Motor neuron (in vitro differentiated cells): Measurements from ENCODE around the gene NPRL2. TPM values are rescaled to one million over a fixed set of nuclear protein-coding genes. Genes with fewer than 3 reads are reported as not detected.

Experiments
- ATAC-seq, 8 experiments: fragments of 200-7000 bp; cut with Tn5 transposase; replicated peaks in 6 of 8; 2 replicates each; pipeline ENCODE4 v1.8.0; 2021; ENCODE audit warnings: mild to moderate bottlenecking in 8 of 8, moderate library complexity in 8 of 8
- H3K27ac ChIP-seq, 2 donors: fragments of 250-450 bp; sonication (Bioruptor Pico); 2 replicates each; pipeline ENCODE4 v1.9.0; 2021; ENCODE audit warnings: antibody characterized with exemption in 2 of 2, mild to moderate bottlenecking in 2 of 2, moderate library complexity in 1 of 2
- H3K4me1 ChIP-seq, 2 donors: fragments of 250-450 bp; sonication (Bioruptor Pico); replicated peaks in 1 of 2; 2 replicates each; pipeline ENCODE4 v1.6.1; 2021; ENCODE audit warnings: antibody characterized with exemption in 2 of 2, mild to moderate bottlenecking in 2 of 2, moderate library complexity in 1 of 2
- H3K4me3 ChIP-seq, 5 donors: fragments of 250-450 bp; sonication (Bioruptor Pico); 2 replicates each; pipeline ENCODE4 v1.9.0; 2021; ENCODE audit warnings: antibody characterized with exemption in 5 of 5, mild to moderate bottlenecking in 5 of 5, moderate library complexity in 4 of 5
- WGBS, 10 experiments: fragments of 450-650 bp; shearing (Covaris generic); methylation state at CpG; one replicate each; pipeline ENCODE4 v1.0.0; 2022; 5-methylcytosine and 5-hydroxymethylcytosine counted together
- in situ Hi-C, 9 experiments: fragments of 400-800 bp; cut with MboI; loops; one replicate each; pipeline ENCODE4 v1.15.0; 2021; ENCODE audit warnings: low sequenced_read_pairs in 9 of 9, low pct_unique_long_range_greater_than_20kb in 2 of 9; ENCODE audit not compliant: unreplicated experiment in 9 of 9
- total RNA-seq, 8 experiments: library from RNA; unstranded; fragments of 300-600 nt; gene quantifications; 2 replicates each; pipeline versions ENCODE4 v1.2.3 to v1.2.4, GENCODE V29; 2022

NPRL2 gene
- total RNA-seq, 8 experiments from 2014 or later = 17.9 to 90.8 (median 28.9) TPM

DNA sequence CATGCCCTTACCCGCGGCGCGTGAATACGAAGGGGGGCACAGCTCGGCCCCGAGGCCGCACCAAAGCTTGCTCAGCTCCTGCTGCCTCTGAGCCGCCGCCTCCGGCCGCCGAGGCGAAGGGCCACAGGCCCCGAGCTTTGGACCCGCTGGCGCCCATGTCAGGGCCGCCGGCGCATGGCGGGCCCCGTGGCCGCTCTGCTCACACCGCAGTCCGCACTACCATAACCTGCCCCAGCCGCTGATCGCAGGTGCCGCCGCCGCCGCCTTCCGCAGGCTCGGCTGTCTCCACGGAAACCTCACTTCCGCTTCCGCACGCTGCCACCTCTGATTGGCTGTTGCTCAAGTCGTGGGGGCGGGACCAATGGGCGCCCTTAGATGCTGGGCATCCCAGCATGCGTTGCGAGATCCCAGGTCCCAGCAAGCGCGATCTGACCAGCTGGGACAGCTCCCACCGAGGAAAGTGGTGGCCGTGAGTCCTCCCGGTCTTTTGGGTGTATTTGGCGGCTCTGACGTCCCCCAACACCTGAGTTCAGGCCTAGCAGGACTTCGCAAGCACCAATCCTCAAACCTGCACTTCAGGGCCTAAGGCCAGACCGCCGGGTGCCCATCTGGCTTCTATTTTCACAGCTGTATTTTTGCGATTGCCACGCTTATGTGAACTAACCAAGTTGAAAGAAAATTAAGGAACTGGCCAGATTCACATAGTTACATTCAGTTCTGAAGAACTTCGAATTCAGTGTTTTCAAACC lies 22.5 kb downstream of the NPRL2 start, which contains the start of gene TUSC2:
TSS of gene TUSC2 (minus strand) at position 281 of the 749 bp plus-strand sequence. CDS start at position 157, 124 bp downstream.
- H3K27ac ChIP-seq = peak within 1 kb of the TSS; percentile 72 to 87
- H3K4me3 ChIP-seq = peak within 1 kb of the TSS; percentile 87 to 97 (median 92)
- peaks cover 7 to 12% of the 10 kb centered on the region in 2 donors for H3K4me1 ChIP-seq
- ATAC-seq = peak; percentile 86 to 94 (median 88)
- in situ Hi-C loops = no loop called here
- 0 to 44% (median 12%) methylated on average over 1 to 17 of the region's 55 CpGs; no CpG with 5 or more reads in 2 of the 10 experiments for WGBS, 10 experiments

DNA sequence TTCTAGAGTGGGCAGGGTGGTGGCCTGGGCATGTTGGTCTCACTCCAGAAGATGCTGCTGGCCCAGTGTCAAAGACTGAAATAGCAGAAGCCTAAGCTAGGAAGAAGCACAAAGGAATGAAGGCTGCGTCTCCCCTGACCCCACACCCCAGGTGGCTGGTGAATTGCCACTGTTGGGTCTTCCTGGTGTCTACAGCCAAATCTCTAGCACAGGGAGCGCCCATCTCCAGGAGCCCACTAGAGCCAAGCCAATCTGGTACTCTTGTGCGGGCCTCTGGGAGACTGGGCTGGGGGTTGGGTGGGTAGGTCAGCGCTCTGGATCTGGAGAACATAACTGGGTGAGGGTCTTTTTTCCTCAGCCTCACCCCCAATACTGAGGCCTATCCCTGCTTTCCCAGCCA lies 23.4 kb downstream of the NPRL2 start:
- ATAC-seq = no peak
- WGBS, 10 experiments = 0 to 83% (median 80%) methylated on average over 1 of the region's 4 CpGs; no CpG with 5 or more reads in 7 of the 10 experiments
- Histone ChIP-seq H3K4me3 (peak overlapping the region; percentile 87 to 97 (median 92)), H3K27ac (peak overlapping the region in 1 of 2 donors; percentile 72), H3K4me1 (peaks cover 12 to 20% of the 10 kb centered on the region in 2 donors)
- in situ Hi-C loops = no loop called here

DNA sequence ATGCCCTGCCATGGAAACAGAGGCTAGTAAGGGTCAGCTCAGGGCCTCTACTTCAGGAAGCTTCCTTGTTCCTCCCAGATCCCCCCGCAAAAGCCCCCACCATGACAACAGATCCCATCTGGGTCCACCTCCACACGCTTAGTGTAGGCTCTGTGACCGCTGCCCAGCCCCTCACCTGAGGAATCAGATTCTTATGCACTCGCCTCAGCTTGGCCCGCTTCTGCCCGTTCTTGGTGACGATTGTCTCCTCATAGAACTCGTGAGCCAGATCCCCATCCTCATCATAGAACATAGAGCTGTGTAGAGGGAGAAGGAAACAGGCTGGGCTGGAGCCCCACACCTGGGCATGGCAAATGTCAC lies 24.4 kb downstream of the NPRL2 start:
- 85 to 100% (median 90%) methylated on average over 3 to 5 of the region's 8 CpGs; no CpG with 5 or more reads in 7 of the 10 experiments for WGBS, 10 experiments
- ATAC-seq = no peak
- no peak overlapping the region for H3K27ac ChIP-seq
- in situ Hi-C loops = no loop called here
- no peak overlapping the region for H3K4me3 ChIP-seq
- peaks cover 16 to 24% of the 10 kb centered on the region in 2 donors for H3K4me1 ChIP-seq

DNA sequence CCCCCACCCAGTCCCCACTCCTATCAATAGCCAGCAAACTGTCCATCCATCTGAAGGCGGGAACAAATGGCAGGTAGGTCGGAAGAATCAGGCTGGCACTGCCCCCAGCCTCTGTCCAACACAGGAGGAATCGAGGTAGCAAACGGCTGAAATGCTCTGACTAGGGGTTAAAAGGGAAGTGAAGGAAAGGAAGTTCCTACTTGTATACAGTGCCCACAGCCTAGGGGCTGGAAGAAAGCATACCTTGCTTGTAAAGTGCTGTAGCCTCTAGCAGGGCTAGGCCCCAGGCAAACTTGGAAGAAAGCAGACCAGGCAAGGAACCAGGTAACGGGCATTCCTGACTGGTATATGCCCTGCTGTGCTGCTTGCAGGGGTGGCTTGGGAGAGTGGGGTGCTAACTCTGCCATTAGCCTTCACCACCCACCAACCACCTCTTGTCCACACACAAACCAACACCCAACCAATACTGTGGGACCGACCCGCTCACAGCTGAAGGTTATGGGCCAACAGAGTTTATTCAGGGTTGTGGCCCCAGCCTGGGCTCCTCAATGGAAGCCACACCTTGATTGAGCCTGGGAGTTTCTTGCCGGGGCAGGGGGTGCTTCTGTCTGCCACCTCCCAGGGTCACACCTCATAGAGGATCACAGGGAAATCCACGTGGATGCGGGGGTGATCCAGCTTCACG lies 24.9 kb downstream of the NPRL2 start:
- Histone ChIP-seq H3K4me3 (no peak overlapping the region), H3K4me1 (peaks cover 16 to 24% of the 10 kb centered on the region in 2 donors), H3K27ac (no peak overlapping the region)
- in situ Hi-C loops = no loop called here
- ATAC-seq = no peak
- WGBS, 10 experiments = 83 to 100% (median 88%) methylated on average over 1 to 5 of the region's 11 CpGs; no CpG with 5 or more reads in 6 of the 10 experiments

DNA sequence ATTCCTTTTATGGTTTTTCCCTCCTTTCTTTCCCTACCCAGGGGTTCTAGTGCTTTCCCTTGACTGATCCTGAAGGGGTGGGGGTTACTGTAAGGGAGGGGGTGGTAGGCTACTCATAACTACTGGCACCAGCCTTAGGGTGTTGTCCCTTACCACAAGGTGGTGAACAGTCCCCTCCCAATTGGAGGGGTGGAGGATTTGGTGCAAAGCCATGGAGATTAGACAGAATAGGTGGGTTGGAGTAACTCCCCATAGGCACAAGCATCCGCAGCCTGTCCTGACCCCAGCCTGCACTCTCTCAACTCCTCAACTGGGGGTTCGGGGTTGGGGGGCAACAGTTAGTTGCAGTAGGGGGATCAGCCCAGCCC lies 25.5 kb downstream of the NPRL2 start:
- Histone ChIP-seq H3K4me1 (peaks cover 20 to 28% of the 10 kb centered on the region in 2 donors), H3K27ac (no peak overlapping the region), H3K4me3 (no peak overlapping the region)
- in situ Hi-C loops = no loop called here
- no CpG with 5 or more reads among the region's 2 CpGs for WGBS, 10 experiments
- ATAC-seq = no peak

DNA sequence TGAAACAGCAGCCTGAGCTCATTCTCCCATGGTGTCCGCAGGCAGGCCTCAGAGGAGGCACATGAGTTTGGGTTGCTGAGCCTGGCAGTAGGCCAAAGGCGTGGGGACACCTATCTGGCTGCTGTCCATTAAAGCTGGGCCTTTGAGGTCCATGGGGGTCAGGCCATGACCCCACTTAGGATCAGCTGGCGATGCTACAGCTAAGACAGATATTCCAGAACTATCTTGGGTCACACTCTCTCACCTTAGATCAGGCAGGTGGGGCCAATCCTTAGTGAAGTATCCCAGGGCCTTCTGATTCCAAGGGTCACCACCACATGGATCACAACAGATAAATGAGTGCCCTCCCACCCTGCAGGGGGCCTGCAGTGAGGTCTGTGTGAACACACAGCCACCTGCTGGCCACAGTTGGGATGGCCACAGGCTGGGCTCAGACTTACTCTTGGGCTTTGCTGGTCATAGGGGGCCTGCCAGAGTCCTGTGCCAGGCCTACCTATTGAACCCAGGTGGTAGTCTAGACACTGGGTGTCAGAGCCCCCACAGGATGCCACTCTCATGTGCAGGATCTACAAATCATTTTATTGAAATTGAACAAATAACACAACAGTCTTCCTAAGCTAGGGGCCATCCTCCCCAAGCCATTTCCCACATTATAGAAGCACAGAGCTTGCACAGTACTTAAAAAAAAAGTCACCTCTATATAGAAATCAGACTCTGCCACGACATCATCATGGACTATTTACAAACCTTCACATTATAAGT lies 26.0 kb downstream of the NPRL2 start:
- in situ Hi-C loops = no loop called here
- peak in 4 of 8 experiments; percentile 2 to 29 (median 6) for ATAC-seq

DNA sequence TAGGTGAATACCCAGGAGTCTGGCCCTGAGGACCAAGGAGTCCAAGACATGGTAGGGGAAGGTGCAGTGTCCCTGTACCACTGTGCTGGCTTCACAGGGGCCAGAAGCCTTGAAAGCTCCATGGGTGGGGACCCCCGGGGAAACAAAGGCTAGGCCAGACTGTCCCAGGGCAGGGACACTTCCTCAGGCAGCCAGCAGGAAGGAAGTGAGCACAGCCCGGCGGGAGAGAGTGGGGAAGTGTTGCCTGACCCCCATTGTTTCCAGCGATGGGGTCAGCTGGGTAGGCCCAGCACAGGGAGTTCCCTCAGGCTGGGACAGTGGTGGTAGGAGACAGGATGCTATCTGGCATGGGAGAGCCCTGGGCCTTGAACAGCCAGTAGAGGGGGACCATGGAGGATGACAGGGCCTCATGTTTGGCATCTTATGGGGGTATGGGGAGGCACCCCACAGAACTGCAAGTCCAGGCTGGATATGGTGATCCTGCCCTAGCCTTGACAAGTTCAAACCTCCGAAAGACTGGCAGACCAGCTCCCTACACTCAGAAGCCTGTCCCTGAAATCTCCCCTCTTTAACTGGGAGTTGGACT lies 26.9 kb downstream of the NPRL2 start:
- no peak for ATAC-seq
- in situ Hi-C loops = no loop called here
- 50 to 89% (median 67%) methylated on average over 1 to 4 of the region's 5 CpGs; no CpG with 5 or more reads in 6 of the 10 experiments for WGBS, 10 experiments
- Histone ChIP-seq H3K4me3 (no peak overlapping the region), H3K4me1 (peaks cover 29 to 36% of the 10 kb centered on the region in 2 donors), H3K27ac (no peak overlapping the region)

More for the DNA sequence above, 26.0 kb downstream of the NPRL2 start:
- 0 to 100% (median 10%) methylated on average over 1 to 2 of the region's 4 CpGs; no CpG with 5 or more reads in 4 of the 10 experiments for WGBS, 10 experiments
- peaks cover 25 to 33% of the 10 kb centered on the region in 2 donors for H3K4me1 ChIP-seq
- H3K27ac ChIP-seq = no peak overlapping the region
- no peak overlapping the region for H3K4me3 ChIP-seq

DNA sequence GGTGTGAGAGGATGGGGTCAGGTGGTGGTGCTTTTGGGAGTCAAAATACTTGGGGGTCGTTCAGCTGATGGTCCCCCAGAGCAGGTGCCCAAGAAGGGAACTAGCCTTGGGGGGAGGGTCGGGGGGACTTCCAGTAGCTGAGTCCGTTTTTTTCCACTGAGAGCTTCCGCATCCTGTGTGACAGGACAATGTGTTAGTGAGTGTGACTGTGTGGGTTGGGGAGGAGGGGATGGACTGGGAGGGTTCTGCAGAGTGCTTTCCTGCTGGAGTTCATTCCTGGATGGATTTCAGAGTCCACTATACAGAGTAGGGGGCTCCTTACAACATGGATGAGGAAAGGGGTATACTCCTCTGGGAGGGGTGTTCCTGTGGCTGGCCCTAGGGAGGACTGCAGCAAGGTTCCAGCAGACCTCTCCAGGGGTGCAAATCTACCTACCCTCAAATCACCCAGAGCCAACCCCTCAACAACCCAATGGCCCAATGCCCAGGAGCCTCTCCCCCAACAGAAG lies 27.4 kb downstream of the NPRL2 start:
- Histone ChIP-seq H3K27ac (no peak overlapping the region), H3K4me3 (no peak overlapping the region), H3K4me1 (peaks cover 29 to 32% of the 10 kb centered on the region in 2 donors)
- in situ Hi-C loops = no loop called here
- 29 to 87% (median 80%) methylated on average over 1 to 3 of the region's 4 CpGs; no CpG with 5 or more reads in 7 of the 10 experiments for WGBS, 10 experiments
- ATAC-seq = no peak

DNA sequence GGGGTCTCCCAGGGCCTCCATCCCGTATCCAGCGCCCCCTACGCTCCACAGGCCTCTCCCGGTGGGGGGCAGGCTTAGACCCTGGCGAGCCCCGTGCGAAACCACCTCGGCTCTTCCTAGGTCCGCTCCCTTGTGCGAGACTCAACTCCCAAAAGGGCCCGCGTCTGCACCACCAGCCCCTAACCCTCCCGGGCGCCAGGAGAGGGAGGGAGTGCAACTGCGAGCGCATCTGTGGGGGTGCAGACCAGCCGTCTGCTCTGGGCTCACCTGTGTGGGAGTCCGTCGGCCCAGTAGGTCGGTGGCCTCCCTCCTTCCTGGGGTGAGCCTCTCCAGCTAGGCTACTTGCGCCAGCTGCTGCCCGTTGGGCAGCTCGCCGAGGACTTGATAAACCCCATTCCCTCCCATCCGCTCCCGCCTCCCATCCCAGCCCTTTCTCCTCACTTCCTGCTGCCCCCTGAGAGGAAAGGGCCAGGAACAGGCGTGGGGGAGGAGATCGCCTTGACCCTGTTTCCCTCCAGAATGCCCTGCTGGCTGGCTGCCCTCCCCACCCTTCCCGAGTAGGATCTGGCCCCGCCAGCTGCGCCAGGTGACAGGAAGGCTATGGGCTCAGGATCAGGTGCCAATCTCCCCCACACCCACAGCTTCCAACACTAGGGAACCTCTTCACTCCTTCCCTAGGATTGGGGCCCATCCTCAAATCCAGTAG lies 28.0 kb downstream of the NPRL2 start, which contains the start of gene HYAL2:
TSS of gene HYAL2 (minus strand) at position 360 of the 706 bp plus-strand sequence. CDS start 2,256 bp downstream, outside the sequence.
- in situ Hi-C loops = no loop called here
- WGBS, 10 experiments = 60 to 100% (median 72%) methylated on average over 1 to 7 of the region's 31 CpGs; no CpG with 5 or more reads in 6 of the 10 experiments
- Histone ChIP-seq H3K4me3 (peak within 1 kb of the TSS; percentile 72 to 97 (median 90)), H3K27ac (peak within 1 kb of the TSS; percentile 100), H3K4me1 (peaks cover 29 to 32% of the 10 kb centered on the region in 2 donors)
- ATAC-seq = no peak

DNA sequence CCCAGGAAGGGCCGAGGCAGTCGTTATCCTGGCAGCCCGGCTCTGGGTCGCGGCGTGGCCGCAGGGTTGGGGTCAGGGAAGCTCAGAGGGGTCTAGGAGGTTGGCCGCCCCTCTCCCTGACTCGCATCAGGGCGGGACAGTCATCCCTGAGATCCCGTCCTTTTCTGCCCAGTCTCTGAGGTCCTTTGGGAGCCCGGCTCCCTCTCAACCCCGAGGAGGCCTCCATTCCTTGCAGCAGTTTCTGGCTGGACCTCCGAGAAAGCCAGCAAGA lies 28.5 kb downstream of the NPRL2 start:
- H3K4me1 ChIP-seq = peaks cover 25 to 29% of the 10 kb centered on the region in 2 donors
- no peak for ATAC-seq
- peak overlapping the region; percentile 72 to 97 (median 90) for H3K4me3 ChIP-seq
- in situ Hi-C loops = no loop called here
- peak overlapping the region; percentile 100 for H3K27ac ChIP-seq
- WGBS, 10 experiments = 46 to 60% methylated on average over 1 to 3 of the region's 14 CpGs; no CpG with 5 or more reads in 8 of the 10 experiments

DNA sequence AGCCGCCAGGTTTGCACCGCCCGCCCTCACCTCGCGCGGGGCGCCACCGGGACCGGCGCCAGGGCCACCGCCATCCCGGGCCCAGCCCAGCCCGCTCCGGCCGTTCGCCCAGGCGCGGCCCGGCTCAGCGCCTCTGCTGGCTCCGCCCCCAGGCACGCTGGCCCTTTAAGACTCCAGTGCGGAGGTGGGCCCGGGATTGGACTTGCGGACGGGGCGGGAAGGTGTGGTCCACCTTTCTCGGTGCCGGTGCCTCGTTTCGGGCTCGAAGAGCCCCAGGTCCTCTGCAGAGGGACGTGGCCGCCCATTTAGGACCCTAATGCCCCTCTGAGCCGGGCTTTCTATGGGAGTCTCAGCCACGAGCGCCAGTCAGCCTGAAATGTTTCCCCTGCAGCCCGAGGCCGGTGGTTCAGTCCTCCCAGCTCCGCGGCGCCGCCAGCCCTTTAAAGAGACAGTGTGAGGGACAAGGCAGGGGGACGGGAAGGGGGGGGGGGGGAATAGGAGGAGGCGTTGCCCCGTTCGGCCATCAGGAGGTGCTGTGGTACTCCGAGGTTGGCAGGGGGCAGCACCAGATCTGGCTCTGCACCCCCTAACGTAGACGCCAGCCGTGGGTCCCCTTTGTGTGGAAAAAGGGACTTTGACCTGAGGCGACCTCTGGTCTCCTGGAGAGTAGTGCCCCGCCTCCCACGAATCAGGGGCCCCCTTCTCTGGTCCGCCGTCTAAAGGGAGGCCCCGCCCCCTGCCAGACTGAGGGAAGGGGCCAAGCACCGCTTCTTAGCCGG lies 29.1 kb downstream of the NPRL2 start:
- 0 to 7% (median 0%) methylated on average over 4 to 10 of the region's 59 CpGs; no CpG with 5 or more reads in 5 of the 10 experiments for WGBS, 10 experiments
- in situ Hi-C loops = no loop called here
- Histone ChIP-seq H3K27ac (peak overlapping the region; percentile 100), H3K4me3 (peak overlapping the region; percentile 72 to 97 (median 90)), H3K4me1 (peaks cover 22 to 30% of the 10 kb centered on the region in 2 donors)
- ATAC-seq = peak; percentile 82 to 90 (median 88)
